NCI-H2171 (cell line): ENCODE results near the gene HOXA4.
A peak's percentile ranks its signal among the peaks of the same experiment; 100 is the strongest.

Experiments used
- DNase-seq: peaks from one replicate; lab custom pipeline; 2025; lab: John Stamatoyannopoulos, UW

The HOXA4 gene

GRCh38 chr7:27147199-27148030 lies 16.9 kb upstream of the HOXA4 start, which contains the start of gene HOXA6:
HOXA6 (minus strand) TSS chr7:27147774; CDS start chr7:27147749, 25 bp downstream.
- DNase-seq, result peak; percentile 43

DNA sequence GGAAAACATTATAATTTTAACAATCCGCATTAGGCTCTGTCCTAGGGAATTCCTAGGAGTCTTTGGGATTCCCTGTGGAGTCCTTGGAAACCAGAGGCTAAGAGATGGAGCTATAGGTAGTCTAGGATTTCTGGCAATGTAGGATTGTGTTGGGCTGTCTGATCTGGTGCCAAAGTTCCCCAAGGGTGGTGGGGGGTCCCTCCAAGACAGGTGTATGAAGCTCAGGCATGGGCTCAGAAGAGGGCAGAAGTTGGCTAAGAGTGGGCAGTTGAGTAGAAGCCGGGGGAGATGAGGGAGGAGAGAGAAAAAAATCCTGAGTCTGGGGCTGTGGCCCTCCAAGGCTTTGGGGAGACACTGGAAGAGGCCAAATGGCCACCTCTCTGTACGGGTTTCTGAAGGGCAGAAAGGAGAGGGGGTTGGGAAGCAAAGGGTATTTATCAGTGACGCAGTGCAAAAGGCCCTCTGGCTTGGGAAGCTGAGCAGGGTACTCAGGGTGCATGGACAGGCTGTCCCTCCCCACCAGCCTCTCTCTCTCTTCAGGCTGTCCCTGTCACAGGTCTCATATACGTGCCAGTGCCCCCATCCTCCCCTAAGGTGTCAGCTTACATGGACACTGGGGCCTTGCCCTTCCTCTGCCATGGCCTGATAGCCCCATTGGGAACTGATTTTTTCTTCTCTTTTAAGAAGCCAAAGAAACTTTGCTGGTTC lies 16.1 kb upstream of the HOXA4 start:
- DNase-seq, result no peak

DNA sequence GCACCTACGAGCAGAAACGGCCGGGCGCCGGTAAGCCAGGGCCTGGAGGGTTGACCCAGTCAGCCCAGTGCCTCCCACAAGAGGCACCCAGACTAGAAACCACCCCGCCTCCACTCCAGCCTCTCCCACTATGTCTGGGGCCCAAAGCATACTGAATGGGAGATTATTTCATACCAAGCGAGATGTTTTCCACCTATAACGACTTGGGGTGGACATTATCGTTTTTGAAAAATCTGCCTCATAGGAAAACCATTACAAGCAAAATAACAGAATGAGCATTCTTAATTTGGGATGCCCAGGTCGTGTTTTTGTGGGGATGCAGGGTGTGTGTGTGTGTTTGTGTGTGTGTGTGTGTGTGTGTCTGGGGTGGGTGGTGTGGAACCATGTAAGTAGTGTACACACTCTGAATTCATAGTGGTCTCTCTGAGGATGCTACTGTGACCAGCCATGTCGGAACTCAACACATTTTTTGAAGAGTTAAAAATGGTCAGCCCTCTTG lies 15.4 kb upstream of the HOXA4 start:
- no peak for DNase-seq

DNA sequence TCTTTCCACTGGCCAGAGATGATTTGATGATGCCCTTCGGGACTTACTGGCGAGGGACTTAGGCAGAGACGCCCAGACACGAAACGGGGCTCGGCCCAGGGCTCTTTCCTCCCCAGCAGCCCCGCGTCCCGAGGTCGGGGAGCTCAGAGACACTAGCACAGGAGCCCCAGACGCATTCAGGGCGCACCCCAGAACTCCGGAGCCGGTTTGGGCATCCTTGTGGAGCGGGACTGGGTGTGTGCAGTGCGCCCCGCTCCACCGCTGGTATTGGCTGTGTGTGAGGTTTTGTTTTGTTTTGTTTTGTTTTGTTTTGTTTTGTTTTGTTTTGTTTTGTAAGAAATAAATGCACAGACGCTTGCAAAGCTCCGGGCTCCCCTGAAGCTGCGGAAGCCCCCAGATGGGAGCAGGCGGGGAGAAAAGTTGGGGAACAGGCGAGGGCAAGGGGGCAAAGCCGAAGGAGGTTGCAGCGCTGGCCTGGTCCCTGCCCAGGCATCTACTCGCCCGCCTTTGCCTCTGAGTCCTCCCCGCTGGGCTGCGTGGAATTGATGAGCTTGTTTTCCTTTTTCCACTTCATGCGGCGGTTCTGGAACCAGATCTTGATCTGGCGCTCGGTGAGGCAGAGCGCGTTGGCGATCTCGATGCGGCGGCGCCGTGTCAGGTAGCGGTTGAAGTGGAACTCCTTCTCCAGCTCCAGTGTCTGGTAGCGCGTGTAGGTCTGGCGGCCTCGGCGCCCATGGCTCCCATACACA lies 14.8 kb upstream of the HOXA4 start:
- no peak for DNase-seq

GRCh38 chr7:27144781-27145164 lies 14.2 kb upstream of the HOXA4 start:
- DNase-seq, result no peak

GRCh38 chr7:27143950-27144780 lies 13.6 kb upstream of the HOXA4 start:
- no peak for DNase-seq

- DNase-seq, result no peak
Measured at GRCh38 chr7:27143023-27143949, 12.7 kb upstream of the HOXA4 start, which contains the start of gene HOXA5. HOXA5 (minus strand) TSS chr7:27143681; CDS start chr7:27143607, 74 bp downstream.

GRCh38 chr7:27142580-27143022 lies 12.0 kb upstream of the HOXA4 start:
- no peak for DNase-seq

DNA sequence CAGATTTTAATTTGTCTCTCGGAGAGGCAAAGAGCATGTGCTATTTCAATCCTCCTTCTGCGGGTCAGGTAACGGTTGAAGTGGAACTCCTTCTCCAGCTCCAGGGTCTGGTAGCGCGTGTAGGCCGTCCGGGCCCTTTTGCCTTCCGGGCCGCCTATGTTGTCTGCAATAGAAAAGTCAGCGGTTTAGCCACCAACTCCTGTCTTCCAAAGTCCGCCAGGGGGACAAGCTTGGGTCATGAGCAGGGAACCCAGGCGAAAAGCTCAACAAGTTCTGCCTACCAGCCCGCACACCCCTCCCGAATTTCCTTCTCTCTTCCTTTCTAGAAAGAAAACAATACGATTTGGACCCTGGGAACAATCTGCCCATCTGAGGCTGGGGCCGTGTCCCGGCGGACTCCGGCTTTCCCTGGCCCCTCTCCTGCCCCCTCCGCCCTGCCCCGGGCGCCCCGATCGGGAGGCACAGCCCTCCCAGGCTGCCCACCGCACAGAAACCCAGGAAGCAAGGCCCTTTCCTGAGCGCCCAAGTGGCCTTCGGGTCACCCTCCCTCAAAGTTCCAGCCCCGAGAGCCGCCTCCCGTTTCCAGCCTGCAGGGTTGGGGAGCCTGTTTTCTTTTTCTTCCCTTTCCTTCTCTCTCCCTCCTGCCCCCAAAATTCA lies 11.5 kb upstream of the HOXA4 start:
- DNase-seq, result no peak

DNA sequence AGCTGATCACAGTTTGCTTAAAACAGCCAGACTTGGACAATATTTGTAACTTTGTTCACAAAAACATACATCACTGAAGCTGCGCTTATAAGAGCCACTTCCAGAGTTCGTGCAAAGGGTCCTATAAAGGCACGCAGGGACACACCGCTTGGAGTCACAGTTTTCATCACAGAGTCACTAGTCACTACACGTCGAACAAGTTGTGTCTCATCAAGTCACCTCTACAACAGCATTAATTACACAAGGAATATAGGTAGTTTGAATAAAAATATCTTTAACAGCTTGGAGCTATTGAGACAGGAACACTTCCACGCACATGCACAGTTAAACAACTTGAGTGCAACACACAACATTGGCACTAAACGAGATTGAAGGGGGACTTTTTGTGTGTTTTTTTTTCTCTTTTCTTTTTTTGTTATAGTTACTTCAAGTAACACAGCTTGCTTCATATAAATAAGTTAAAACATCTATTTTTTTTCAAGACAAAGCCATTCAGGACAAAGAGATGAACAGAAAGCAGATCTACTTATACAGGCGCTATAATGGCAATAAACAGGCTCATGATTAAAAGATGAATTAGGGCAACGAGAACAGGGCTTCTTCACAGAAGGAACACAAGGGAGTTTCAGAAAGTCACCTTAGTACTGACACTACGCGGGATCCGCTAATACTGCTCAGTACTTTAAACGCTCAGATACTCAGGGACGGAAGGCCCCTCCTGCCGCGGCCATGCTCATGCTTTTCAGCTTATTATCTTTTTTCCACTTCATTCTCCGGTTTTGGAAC lies 10.8 kb upstream of the HOXA4 start:
- no peak for DNase-seq

GRCh38 chr7:27140126-27140857 lies 9.7 kb upstream of the HOXA4 start:
- no peak for DNase-seq

DNA sequence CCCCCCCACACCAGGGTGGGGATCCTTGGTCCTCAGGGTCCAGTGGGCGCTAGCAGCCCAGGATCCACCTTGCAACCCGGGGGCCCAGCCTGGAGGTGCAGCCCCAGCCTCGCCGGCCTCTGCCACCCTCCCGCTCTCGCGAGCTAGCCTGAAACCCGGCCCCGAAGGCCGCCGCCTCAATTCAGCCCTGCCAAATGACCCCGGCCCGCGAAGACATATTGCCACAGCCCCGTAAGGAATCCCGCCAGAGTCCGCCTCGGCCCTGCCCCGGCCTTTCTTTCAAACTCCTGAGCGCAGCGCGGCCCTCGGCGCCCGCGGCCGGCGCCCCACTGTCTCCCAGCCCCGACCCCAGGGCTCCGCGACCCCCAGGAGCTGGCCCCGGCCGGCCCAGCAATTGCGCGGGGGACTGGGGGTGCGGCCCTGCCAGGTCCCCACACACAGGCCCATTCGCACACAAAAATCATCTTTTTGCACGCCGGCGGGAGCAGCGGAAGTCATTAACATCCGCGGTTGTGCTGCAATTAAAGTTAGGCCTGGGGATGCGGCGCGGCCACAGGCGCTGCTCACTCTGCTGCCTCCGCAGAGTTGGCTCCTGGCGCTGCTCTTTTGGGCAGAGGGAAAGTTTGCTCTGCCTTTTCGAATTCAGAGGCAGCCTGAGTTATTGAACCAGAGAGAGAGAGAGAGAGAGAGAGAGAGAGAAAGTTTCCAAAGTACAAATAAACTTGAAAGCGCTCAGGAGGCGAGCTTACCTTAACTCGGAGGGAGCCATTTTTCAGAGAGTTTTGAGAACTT lies 9.0 kb upstream of the HOXA4 start:
- DNase-seq, result no peak

DNA sequence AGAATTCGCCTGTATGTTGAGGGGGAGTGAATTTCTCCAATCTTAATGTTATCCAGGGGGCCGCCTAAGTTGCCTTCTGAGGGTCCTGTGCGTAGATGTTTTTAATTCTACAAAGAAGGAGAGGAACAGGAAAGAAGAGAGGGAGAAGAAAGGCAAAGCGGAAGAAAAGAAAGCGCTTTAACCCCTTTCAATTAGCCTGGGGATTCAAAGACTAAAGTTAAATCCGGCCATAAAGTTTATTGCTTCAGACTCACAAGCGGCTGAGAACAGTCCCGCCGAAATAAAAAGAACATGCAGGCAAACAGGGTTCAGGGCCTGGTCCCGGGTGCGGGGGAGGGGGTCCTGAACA lies 8.4 kb upstream of the HOXA4 start:
- DNase-seq, result no peak

GRCh38 chr7:27138472-27138871 lies 7.9 kb upstream of the HOXA4 start:
- no peak for DNase-seq

GRCh38 chr7:27137640-27138315 lies 7.2 kb upstream of the HOXA4 start:
- DNase-seq, result no peak

- no peak for DNase-seq
Measured at GRCh38 chr7:27134392-27134791, 3.8 kb upstream of the HOXA4 start.
